BLaER1 treated with 17β-estradiol and CSF1 and Interleukin-3, amounts not matched to agents 10 nM and 100 nM (cell line): ENCODE data around the gene UBXN11.
"Not testable (repeated sequence)": the region's sequence is repeated elsewhere in the genome, so short reads cannot be mapped to it uniquely, and the experiment has no call there.

ENCODE experiments used
- H3K27ac ChIP-seq, 11 experiments: shearing (Covaris generic); formaldehyde crosslinking; 2 replicates each; pipeline ENCODE4 v1.8.1; 2022
- H3K27me3 ChIP-seq, 11 experiments: shearing (Covaris generic); formaldehyde crosslinking; 2 replicates each; pipeline ENCODE4 v1.8.1; 2022
- H3K36me3 ChIP-seq, 11 experiments: shearing (Covaris generic); formaldehyde crosslinking; 2 replicates each; pipeline ENCODE4 v1.8.1; 2022
- H3K4me1 ChIP-seq, 10 experiments: shearing (Covaris generic); formaldehyde crosslinking; 2 replicates each; pipeline ENCODE4 v1.8.1; 2022
- H3K4me2 ChIP-seq, 11 experiments: shearing (Covaris generic); formaldehyde crosslinking; 2 replicates each; pipeline ENCODE4 v1.8.1; 2022
- H3K4me3 ChIP-seq, 10 experiments: shearing (Covaris generic); formaldehyde crosslinking; 2 replicates each; pipeline ENCODE4 v1.8.1; 2022
- H3K9ac ChIP-seq, 11 experiments: shearing (Covaris generic); formaldehyde crosslinking; 2 replicates each; pipeline ENCODE4 v1.8.1; 2022
- H3K9me3 ChIP-seq, 11 experiments: shearing (Covaris generic); formaldehyde crosslinking; replicated peaks in 1 of 11; 2 replicates each; pipeline ENCODE4 v1.8.1; 2022
- H4K20me1 ChIP-seq, 11 experiments: shearing (Covaris generic); formaldehyde crosslinking; 2 replicates each; pipeline ENCODE4 v1.8.1; 2022
- Cebpa-rat ChIP-seq, 11 experiments: shearing (Covaris generic); IDR thresholded peaks; 2 replicates each; pipeline ENCODE4 v1.8.1; 2022

Gene UBXN11

GRCh38 chr1:26338670-26339069 lies 32.2 kb upstream of the UBXN11 start:
- TF ChIP-seq Cebpa-rat (IDR thresholded peaks at IDR 0.05): no peak
- Histone ChIP-seq H4K20me1 (0 out of 22 replicates have a peak, but pooled peaks cover 0 to 5% (median 0%) of the 10 kb centered on the region in 11 experiments), H3K9ac (no peak overlapping the region), H3K27me3 (peaks cover 24 to 36% (median 31%) of the 10 kb centered on the region in 11 experiments), H3K9me3 (no peaks in the 10 kb centered on the region), H3K36me3 (no peaks in the 10 kb centered on the region), H3K27ac (no peak overlapping the region), H3K4me1 (peaks cover 7 to 31% (median 26%) of the 10 kb centered on the region in 10 experiments; a peak in 18 of 20 replicates), H3K4me2 (no peak overlapping the region), H3K4me3 (no peak overlapping the region)

GRCh38 chr1:26337625-26338024 lies 31.2 kb upstream of the UBXN11 start:
- Histone ChIP-seq H3K9me3 (no peaks in the 10 kb centered on the region), H3K36me3 (no peaks in the 10 kb centered on the region), H4K20me1 (0 out of 22 replicates have a peak, but pooled peaks cover 0 to 5% (median 0%) of the 10 kb centered on the region in 11 experiments), H3K4me2 (peak overlapping the region in 8 of 11 experiments; percentile 90 to 99 (median 97); a peak in 14 of 22 replicates), H3K9ac (no peak overlapping the region), H3K27ac (no peak overlapping the region), H3K27me3 (peaks cover 24 to 36% (median 31%) of the 10 kb centered on the region in 11 experiments), H3K4me1 (peaks cover 7 to 31% (median 26%) of the 10 kb centered on the region in 10 experiments; a peak in 18 of 20 replicates), H3K4me3 (no peak overlapping the region)
- no peak for TF ChIP-seq Cebpa-rat (IDR thresholded peaks at IDR 0.05)

- H3K9me3 ChIP-seq: no peaks in the 10 kb centered on the region
- peak overlapping the region; percentile 90 to 99 (median 97); a peak in 20 of 22 replicates for H3K4me2 ChIP-seq
- TF ChIP-seq Cebpa-rat (IDR thresholded peaks at IDR 0.05): no peak
- peaks cover 24 to 36% (median 31%) of the 10 kb centered on the region in 11 experiments for H3K27me3 ChIP-seq
- H3K4me3 ChIP-seq: peak overlapping the region in 2 of 10 experiments; percentile 55 to 66; a peak in 2 of 20 replicates
- H3K4me1 ChIP-seq: peaks cover 7 to 31% (median 26%) of the 10 kb centered on the region in 10 experiments; a peak in 18 of 20 replicates
- 0 out of 22 replicates have a peak, but pooled peaks cover 0 to 5% (median 0%) of the 10 kb centered on the region in 11 experiments for H4K20me1 ChIP-seq
- peak overlapping the region in 2 of 11 experiments; percentile 63 to 70; a peak in 2 of 22 replicates for H3K9ac ChIP-seq
- no peaks in the 10 kb centered on the region for H3K36me3 ChIP-seq
- no peak overlapping the region for H3K27ac ChIP-seq
Measured at GRCh38 chr1:26337206-26337535, 30.7 kb upstream of the UBXN11 start.

- peak overlapping the region in 1 of 11 experiments; percentile 33; a peak in 2 of 22 replicates for H3K27ac ChIP-seq
- H4K20me1 ChIP-seq: 0 out of 22 replicates have a peak, but pooled peaks cover 0 to 5% (median 0%) of the 10 kb centered on the region in 11 experiments
- H3K4me2 ChIP-seq: peak overlapping the region; percentile 90 to 99 (median 97)
- peaks cover 24 to 36% (median 31%) of the 10 kb centered on the region in 11 experiments for H3K27me3 ChIP-seq
- peak overlapping the region; percentile 55 to 74 (median 62) for H3K4me3 ChIP-seq
- peaks cover 7 to 31% (median 26%) of the 10 kb centered on the region in 10 experiments; a peak in 18 of 20 replicates for H3K4me1 ChIP-seq
- no peak for TF ChIP-seq Cebpa-rat (IDR thresholded peaks at IDR 0.05)
- peak overlapping the region; percentile 15 to 70 (median 58); a peak in 19 of 22 replicates for H3K9ac ChIP-seq
- no peaks in the 10 kb centered on the region for H3K9me3 ChIP-seq
- no peaks in the 10 kb centered on the region for H3K36me3 ChIP-seq
Measured at GRCh38 chr1:26336477-26337205, 30.2 kb upstream of the UBXN11 start.

- Histone ChIP-seq H3K4me1 (peaks cover 7 to 31% (median 26%) of the 10 kb centered on the region in 10 experiments; a peak in 18 of 20 replicates), H3K9me3 (no peaks in the 10 kb centered on the region), H3K4me2 (peak overlapping the region; percentile 90 to 99 (median 97)), H3K27me3 (peaks cover 24 to 36% (median 31%) of the 10 kb centered on the region in 11 experiments), H3K36me3 (no peaks in the 10 kb centered on the region), H3K4me3 (peak overlapping the region; percentile 55 to 74 (median 62)), H3K9ac (peak overlapping the region; percentile 15 to 70 (median 58); a peak in 19 of 22 replicates), H4K20me1 (0 out of 22 replicates have a peak, but pooled peaks cover 0 to 5% (median 0%) of the 10 kb centered on the region in 11 experiments), H3K27ac (no peak overlapping the region)
- no peak for TF ChIP-seq Cebpa-rat (IDR thresholded peaks at IDR 0.05)
Measured at GRCh38 chr1:26335774-26336476, 29.5 kb upstream of the UBXN11 start.

GRCh38 chr1:26333312-26333711 lies 26.9 kb upstream of the UBXN11 start:
- H3K27me3 ChIP-seq: peaks cover 24 to 36% (median 31%) of the 10 kb centered on the region in 11 experiments
- H3K9ac ChIP-seq, H3K27ac ChIP-seq, H3K36me3 ChIP-seq, H3K4me3 ChIP-seq, H3K9me3 ChIP-seq, H4K20me1 ChIP-seq: not testable (repeated sequence)
- peaks cover 7 to 31% (median 26%) of the 10 kb centered on the region in 10 experiments; a peak in 18 of 20 replicates for H3K4me1 ChIP-seq
- H3K4me2 ChIP-seq: peak overlapping the region in 1 of 11 experiments; percentile 23; a peak in 1 of 22 replicates

- H3K36me3 ChIP-seq: no peaks in the 10 kb centered on the region
Measured at GRCh38 chr1:26330276-26330675, 23.8 kb upstream of the UBXN11 start.

GRCh38 chr1:26329380-26329779 lies 22.9 kb upstream of the UBXN11 start:
- not testable (repeated sequence) for H3K9me3 ChIP-seq, H3K36me3 ChIP-seq, H3K4me2 ChIP-seq, H3K27ac ChIP-seq, H3K4me3 ChIP-seq, H3K4me1 ChIP-seq, H3K9ac ChIP-seq, H3K27me3 ChIP-seq, H4K20me1 ChIP-seq

More at GRCh38 chr1:26330276-26330675, 23.8 kb upstream of the UBXN11 start:
- no peak overlapping the region for H3K27ac ChIP-seq
- peaks cover under 1 to 2% (median under 1%) of the 10 kb centered on the region in 10 experiments; a peak in 10 of 20 replicates for H3K4me1 ChIP-seq
- H3K27me3 ChIP-seq: peaks cover 5 to 17% (median 9%) of the 10 kb centered on the region in 11 experiments
- no peaks in the 10 kb centered on the region for H3K9me3 ChIP-seq
- H3K4me2 ChIP-seq: no peak overlapping the region
- H4K20me1 ChIP-seq: no peaks in the 10 kb centered on the region
- H3K9ac ChIP-seq: no peak overlapping the region; a peak in 1 of 22 replicates
- no peak for TF ChIP-seq Cebpa-rat (IDR thresholded peaks at IDR 0.05)
- H3K4me3 ChIP-seq: no peak overlapping the region

GRCh38 chr1:26328597-26328996 lies 22.2 kb upstream of the UBXN11 start:
- no peak overlapping the region for H3K4me3 ChIP-seq
- no peak for TF ChIP-seq Cebpa-rat (IDR thresholded peaks at IDR 0.05)
- H3K36me3 ChIP-seq: no peaks in the 10 kb centered on the region
- no peak overlapping the region for H3K9ac ChIP-seq
- no peaks in the 10 kb centered on the region for H3K9me3 ChIP-seq
- H3K4me1 ChIP-seq: no peaks in the 10 kb centered on the region; a peak in 1 of 20 replicates
- H4K20me1 ChIP-seq: no peaks in the 10 kb centered on the region
- H3K27ac ChIP-seq: no peak overlapping the region
- H3K27me3 ChIP-seq: 0 out of 22 replicates have a peak, but pooled peaks cover 0 to under 1% (median 0%) of the 10 kb centered on the region in 11 experiments
- no peak overlapping the region for H3K4me2 ChIP-seq
